Uterus (tissue), 4 donors: ENCODE measurements around the gene RAB10. TPM values are rescaled to one million over a fixed set of nuclear protein-coding genes. Genes with fewer than 3 reads are reported as not detected.
"Not testable (repeated sequence)": the region's sequence is repeated elsewhere in the genome, so short reads cannot be mapped to it uniquely, and the experiment has no call there.

Experiments
- DNase-seq, 2 donors: peaks; one replicate each; pipeline ENCODE4 v3.0.0-alpha.2; 2019 to 2020
- H3K27ac ChIP-seq, 2 donors: fragments of 200-600 bp; sonication (generic); 1 replicate in 1 of 2; 2 replicates in 1 of 2; pipeline ENCODE4 v1.5.1; 2016 to 2018
- H3K27me3 ChIP-seq, 2 donors: fragments of 200-600 bp; sonication (generic); one replicate each; pipeline ENCODE4 v1.5.1; 2018 to 2019; ENCODE audit warnings: control low read depth in 1 of 2
- H3K36me3 ChIP-seq, 2 donors: fragments of 200-600 bp; sonication (generic); one replicate each; pipeline ENCODE4 v1.5.1; 2019; ENCODE audit warnings: control low read depth in 1 of 2
- H3K4me1 ChIP-seq, 2 donors: fragments of 200-600 bp; sonication (generic); one replicate each; pipeline ENCODE4 v1.5.1; 2018 to 2019; ENCODE audit warnings: control low read depth in 1 of 2
- H3K4me3 ChIP-seq, 2 donors: fragments of 200-600 bp; sonication (generic); 1 replicate in 1 of 2; 2 replicates in 1 of 2; pipeline ENCODE4 v1.5.1; 2018 to 2019; ENCODE audit warnings: mild to moderate bottlenecking in 1 of 2
- H3K9me3 ChIP-seq, 2 donors: fragments of 200-600 bp; sonication (generic); one replicate each; pipeline ENCODE4 v1.5.1; 2019; ENCODE audit warnings: control low read depth in 1 of 2
- POLR2A ChIP-seq, 2 donors: fragments of 450-650 bp; IDR thresholded peaks; one replicate each; pipeline ENCODE4 v1.6.1; 2016; ENCODE audit warnings: antibody characterized with exemption in 2 of 2, mild to moderate bottlenecking in 1 of 2, moderate library complexity in 1 of 2
- intact Hi-C: fragments of 100-400 bp; cut with DNase I; formaldehyde crosslinking; loops from one replicate; pipeline ENCODE4 v1.15.1; 2023; ENCODE audit warnings: low total_unique reads
- total RNA-seq, 4 donors: library from RNA; depleted of rRNA in 3 of 4; stranded (reverse); fragments of >200 nt in 3 of 4; gene quantifications; one replicate each; pipeline versions ENCODE4 v1.1.0 to v1.2.4, GENCODE V29; 2014 to 2023
- TF ChIP-seq, protein P1 (sequence below), 4 experiments: fragments of 200-600 bp in 2 of 4; fragments of 450-650 bp in 2 of 4; sonication (generic) in 2 of 4; IDR thresholded peaks; one replicate each; pipeline ENCODE4 v1.5.1; 2016 to 2019; ENCODE audit warnings: antibody characterized with exemption in 4 of 4, mild to moderate bottlenecking in 2 of 4, moderate library complexity in 1 of 4
- donor health status: DM: yes; HTN: yes; CAD: no.

The RAB10 gene
- total RNA-seq, 4 donors from 2014 or later, result 45.9 to 219 (median 97.1) TPM

- intact Hi-C loops, result no loop called here
Measured at GRCh38 chr2:25993049-25993448, 40.8 kb upstream of the RAB10 start.

GRCh38 chr2:25994509-25994908 lies 39.4 kb upstream of the RAB10 start:
- TF ChIP-seq, protein P1, sequence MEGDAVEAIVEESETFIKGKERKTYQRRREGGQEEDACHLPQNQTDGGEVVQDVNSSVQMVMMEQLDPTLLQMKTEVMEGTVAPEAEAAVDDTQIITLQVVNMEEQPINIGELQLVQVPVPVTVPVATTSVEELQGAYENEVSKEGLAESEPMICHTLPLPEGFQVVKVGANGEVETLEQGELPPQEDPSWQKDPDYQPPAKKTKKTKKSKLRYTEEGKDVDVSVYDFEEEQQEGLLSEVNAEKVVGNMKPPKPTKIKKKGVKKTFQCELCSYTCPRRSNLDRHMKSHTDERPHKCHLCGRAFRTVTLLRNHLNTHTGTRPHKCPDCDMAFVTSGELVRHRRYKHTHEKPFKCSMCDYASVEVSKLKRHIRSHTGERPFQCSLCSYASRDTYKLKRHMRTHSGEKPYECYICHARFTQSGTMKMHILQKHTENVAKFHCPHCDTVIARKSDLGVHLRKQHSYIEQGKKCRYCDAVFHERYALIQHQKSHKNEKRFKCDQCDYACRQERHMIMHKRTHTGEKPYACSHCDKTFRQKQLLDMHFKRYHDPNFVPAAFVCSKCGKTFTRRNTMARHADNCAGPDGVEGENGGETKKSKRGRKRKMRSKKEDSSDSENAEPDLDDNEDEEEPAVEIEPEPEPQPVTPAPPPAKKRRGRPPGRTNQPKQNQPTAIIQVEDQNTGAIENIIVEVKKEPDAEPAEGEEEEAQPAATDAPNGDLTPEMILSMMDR (IDR thresholded peaks at IDR 0.05), result no peak
- TF ChIP-seq POLR2A (IDR thresholded peaks at IDR 0.05), result no peak
- no peak for DNase-seq
- Histone ChIP-seq H3K27me3 (no peaks in the 10 kb centered on the region), H3K9me3 (no peaks in the 10 kb centered on the region), H3K27ac (no peak overlapping the region), H3K4me3 (no peak overlapping the region), H3K4me1 (no peaks in the 10 kb centered on the region), H3K36me3 (no peaks in the 10 kb centered on the region)
- intact Hi-C loops, result no loop called here

More at GRCh38 chr2:25993049-25993448, 40.8 kb upstream of the RAB10 start:
- H3K36me3 ChIP-seq, result no peaks in the 10 kb centered on the region
- H3K27ac ChIP-seq, result no peak overlapping the region
- no peaks in the 10 kb centered on the region for H3K9me3 ChIP-seq
- H3K27me3 ChIP-seq, result no peaks in the 10 kb centered on the region
- DNase-seq, result no peak
- no peak for TF ChIP-seq POLR2A (IDR thresholded peaks at IDR 0.05)
- TF ChIP-seq, protein P1 (IDR thresholded peaks at IDR 0.05), result no peak
- no peaks in the 10 kb centered on the region for H3K4me1 ChIP-seq
- H3K4me3 ChIP-seq, result no peak overlapping the region

GRCh38 chr2:25996844-25997243 lies 37.0 kb upstream of the RAB10 start:
- Histone ChIP-seq H3K9me3 (no peaks in the 10 kb centered on the region), H3K4me3 (no peak overlapping the region), H3K27me3 (no peaks in the 10 kb centered on the region), H3K27ac (no peak overlapping the region), H3K36me3 (no peaks in the 10 kb centered on the region), H3K4me1 (no peaks in the 10 kb centered on the region)
- intact Hi-C loops, result no loop called here
- no peak for TF ChIP-seq POLR2A (IDR thresholded peaks at IDR 0.05)
- TF ChIP-seq, protein P1 (IDR thresholded peaks at IDR 0.05), result no peak
- DNase-seq, result no peak

DNA sequence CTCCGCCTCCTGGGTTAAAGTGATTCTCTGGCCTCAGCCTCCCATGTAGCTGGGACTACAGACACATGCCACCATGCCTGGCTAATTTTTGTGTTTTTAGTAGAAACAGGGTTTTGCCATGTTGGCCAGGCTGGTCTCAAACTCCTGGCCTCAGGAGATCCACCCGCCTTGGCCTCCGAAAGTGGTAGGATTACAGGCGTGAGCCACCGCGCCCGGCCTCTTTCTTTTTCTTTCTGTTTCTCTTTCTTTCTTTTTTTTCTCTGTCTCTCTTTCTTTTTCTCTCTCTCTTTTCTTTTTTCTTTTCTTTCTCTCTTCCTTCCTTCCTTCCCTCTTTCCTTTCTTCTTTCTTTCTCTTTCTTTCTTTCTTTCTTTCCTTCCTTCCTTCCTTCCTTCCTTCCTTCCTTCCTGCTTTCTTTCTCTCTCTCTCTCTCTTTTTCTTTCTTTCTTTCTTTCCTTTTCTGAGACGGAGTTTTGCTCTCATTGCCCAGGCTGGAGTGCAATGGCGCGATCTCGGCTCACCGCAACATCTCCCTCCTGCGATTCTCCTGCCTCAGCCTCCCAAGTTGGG lies 35.0 kb upstream of the RAB10 start:
- H3K9me3 ChIP-seq, intact Hi-C loops, H3K4me1 ChIP-seq, H3K36me3 ChIP-seq, H3K4me3 ChIP-seq, H3K27ac ChIP-seq, H3K27me3 ChIP-seq, DNase-seq: not testable (repeated sequence)

GRCh38 chr2:25999406-25999805 lies 34.5 kb upstream of the RAB10 start:
- H3K4me1 ChIP-seq, H3K27ac ChIP-seq, DNase-seq, H3K4me3 ChIP-seq, intact Hi-C loops, H3K36me3 ChIP-seq, H3K9me3 ChIP-seq, H3K27me3 ChIP-seq: not testable (repeated sequence)

DNA sequence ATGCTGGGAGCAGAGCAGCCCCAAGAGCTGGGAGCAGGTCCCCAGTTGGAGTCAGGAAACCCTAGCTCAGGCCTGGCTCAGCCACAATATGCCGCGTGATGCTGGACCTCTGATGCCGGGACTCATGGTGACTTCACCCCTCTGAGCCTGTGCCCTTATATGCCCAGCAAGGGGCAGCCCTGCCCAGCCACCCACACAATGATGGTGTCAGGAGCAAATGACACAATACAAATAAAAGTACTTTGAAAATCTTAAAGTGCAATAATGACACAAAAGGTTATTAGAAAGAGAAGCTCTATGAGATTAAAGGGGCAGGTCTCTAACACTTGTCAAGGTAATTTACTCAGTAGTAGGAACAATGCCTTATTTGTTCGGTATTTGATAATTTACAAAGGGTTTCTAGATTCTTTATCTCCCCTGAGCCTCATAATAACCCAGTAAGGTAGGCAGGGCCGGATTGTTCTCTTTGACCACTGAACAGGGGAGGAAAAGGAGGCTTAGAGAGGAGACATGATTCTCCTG lies 33.3 kb upstream of the RAB10 start:
- DNase-seq, result no peak
- H3K27me3 ChIP-seq, result no peaks in the 10 kb centered on the region
- no peaks in the 10 kb centered on the region for H3K9me3 ChIP-seq
- H3K4me3 ChIP-seq, result no peak overlapping the region
- H3K36me3 ChIP-seq, result no peaks in the 10 kb centered on the region
- H3K27ac ChIP-seq, result no peak overlapping the region
- no peaks in the 10 kb centered on the region for H3K4me1 ChIP-seq
- no peak for TF ChIP-seq POLR2A (IDR thresholded peaks at IDR 0.05)
- TF ChIP-seq, protein P1 (IDR thresholded peaks at IDR 0.05), result no peak
- intact Hi-C loops, result no loop called here
